ENCODE results near the gene MBIP. TPM values are rescaled to one million over a fixed set of nuclear protein-coding genes. Genes with fewer than 3 reads are reported as not detected.

Gene MBIP
- total and polyA plus RNA-seq, 11 donors = 4.8 to 17.1 (median 9.1) TPM

DNA sequence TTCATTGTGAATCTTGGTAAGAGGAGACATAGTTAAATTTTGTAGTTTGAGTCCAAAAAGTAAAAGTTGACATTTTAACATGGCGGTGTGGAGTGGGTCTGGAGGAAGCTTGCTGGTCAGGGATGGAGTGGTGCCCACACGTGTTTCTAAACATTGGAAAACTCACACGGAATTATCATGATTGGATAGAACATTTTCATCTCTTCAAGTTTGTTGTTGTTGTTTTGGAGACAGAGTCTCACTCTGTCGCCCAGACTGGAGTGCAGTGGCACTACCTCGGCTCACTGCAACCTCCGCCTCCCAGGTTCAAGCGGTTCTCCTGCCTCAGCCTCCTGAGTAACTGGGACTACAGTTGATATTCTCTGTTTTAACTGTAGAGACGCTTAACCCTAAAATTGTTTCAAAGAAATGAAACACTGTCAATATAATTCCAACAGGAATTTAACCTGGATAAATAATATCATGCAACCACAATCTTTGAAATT lies 502 bp upstream of the MBIP start:
- TF ChIP-seq, protein P1, sequence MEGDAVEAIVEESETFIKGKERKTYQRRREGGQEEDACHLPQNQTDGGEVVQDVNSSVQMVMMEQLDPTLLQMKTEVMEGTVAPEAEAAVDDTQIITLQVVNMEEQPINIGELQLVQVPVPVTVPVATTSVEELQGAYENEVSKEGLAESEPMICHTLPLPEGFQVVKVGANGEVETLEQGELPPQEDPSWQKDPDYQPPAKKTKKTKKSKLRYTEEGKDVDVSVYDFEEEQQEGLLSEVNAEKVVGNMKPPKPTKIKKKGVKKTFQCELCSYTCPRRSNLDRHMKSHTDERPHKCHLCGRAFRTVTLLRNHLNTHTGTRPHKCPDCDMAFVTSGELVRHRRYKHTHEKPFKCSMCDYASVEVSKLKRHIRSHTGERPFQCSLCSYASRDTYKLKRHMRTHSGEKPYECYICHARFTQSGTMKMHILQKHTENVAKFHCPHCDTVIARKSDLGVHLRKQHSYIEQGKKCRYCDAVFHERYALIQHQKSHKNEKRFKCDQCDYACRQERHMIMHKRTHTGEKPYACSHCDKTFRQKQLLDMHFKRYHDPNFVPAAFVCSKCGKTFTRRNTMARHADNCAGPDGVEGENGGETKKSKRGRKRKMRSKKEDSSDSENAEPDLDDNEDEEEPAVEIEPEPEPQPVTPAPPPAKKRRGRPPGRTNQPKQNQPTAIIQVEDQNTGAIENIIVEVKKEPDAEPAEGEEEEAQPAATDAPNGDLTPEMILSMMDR (IDR thresholded peaks at IDR 0.05) = no peak
- no peak for TF ChIP-seq POLR2A (IDR thresholded peaks at IDR 0.05)
- Histone ChIP-seq H3K4me1 (peaks cover 0 to 26% (median 17%) of the 10 kb centered on the region in 12 donors), H3K27ac (peak overlapping the region in 8 of 12 donors; percentile 39 to 84 (median 78)), H3K36me3 (no peaks in the 10 kb centered on the region), H3K4me3 (peak overlapping the region; percentile 76 to 93 (median 86)), H3K27me3 (peaks cover 0 to 10% (median 0%) of the 10 kb centered on the region in 9 donors), H3K9me3 (no peaks in the 10 kb centered on the region)
- 69 to 75% (median 71%) methylated on average over 8 of the region's 8 CpGs for WGBS, 4 donors
- intact Hi-C loops (cut with DNase I) = loop anchor here in 1 of 10 donors (5.0 to 10.0 kb wide), 2 partner anchors 61 to 496 kb away; partner anchors contain the start of gene BRMS1L
- ATAC-seq = no peak
- DNase-seq = peak in 1 of 5 donors; percentile 7

DNA sequence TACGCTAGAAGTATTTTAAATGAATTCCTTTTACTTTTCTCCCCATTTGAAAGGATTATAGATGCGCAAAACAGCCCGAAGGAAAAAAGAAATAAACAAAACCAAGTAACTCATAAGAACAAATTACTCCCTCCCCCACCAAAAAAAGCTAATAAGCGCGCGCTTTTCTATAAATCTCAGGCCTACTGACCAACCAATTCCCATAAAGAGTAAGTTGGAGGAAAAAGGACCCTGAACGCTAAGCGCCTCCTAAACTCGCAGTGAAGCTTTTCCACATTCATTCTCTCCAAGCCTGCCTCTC lies 588 bp downstream of the MBIP start:
- WGBS, 4 donors = 1% methylated on average over 9 of the region's 9 CpGs
- peak overlapping the region; percentile 34 to 84 (median 70) for H3K27ac ChIP-seq
- peaks cover 0 to 26% (median 17%) of the 10 kb centered on the region in 12 donors for H3K4me1 ChIP-seq
- no peaks in the 10 kb centered on the region for H3K36me3 ChIP-seq
- no peaks in the 10 kb centered on the region for H3K9me3 ChIP-seq
- ATAC-seq = no peak
- H3K27me3 ChIP-seq = peaks cover 0 to 9% (median 0%) of the 10 kb centered on the region in 9 donors
- DNase-seq = no peak
- no peak for TF ChIP-seq POLR2A (IDR thresholded peaks at IDR 0.05)
- TF ChIP-seq, protein P1 (IDR thresholded peaks at IDR 0.05) = no peak
- intact Hi-C loops (cut with DNase I) = loop anchor here in 1 of 10 donors (5.0 to 10.0 kb wide), 2 partner anchors 62 to 495 kb away; partner anchors contain the start of gene BRMS1L
- peak overlapping the region; percentile 76 to 93 (median 86) for H3K4me3 ChIP-seq

DNA sequence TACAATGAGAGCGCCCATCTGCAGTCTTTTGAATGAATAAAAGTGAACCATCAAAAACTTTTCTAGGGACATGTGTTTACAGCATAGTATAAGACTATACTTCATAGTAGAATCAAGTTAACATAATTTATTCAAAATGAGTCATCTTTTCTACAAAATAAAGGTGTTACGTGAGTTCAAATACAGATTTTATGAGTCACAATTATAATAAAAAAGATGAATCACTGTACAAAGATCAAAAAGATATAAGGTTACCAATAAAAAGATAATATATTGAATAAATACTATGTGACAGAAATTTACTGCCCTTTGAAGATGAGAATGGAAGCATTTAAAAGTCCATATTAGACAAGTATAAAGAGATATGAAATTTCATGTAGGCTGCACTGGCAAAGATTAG lies 2.8 kb downstream of the MBIP start:
- TF ChIP-seq, protein P1 (IDR thresholded peaks at IDR 0.05) = no peak
- TF ChIP-seq POLR2A (IDR thresholded peaks at IDR 0.05) = no peak
- Histone ChIP-seq H3K27me3 (no peaks in the 10 kb centered on the region), H3K36me3 (peaks cover 0 to 19% (median 11%) of the 10 kb centered on the region in 9 donors), H3K4me3 (no peak overlapping the region), H3K27ac (no peak overlapping the region), H3K9me3 (no peaks in the 10 kb centered on the region), H3K4me1 (peaks cover 0 to 26% (median 17%) of the 10 kb centered on the region in 12 donors)
- 93 to 100% (median 95%) methylated on average over 2 of the region's 2 CpGs for WGBS, 4 donors
- ATAC-seq (no peak), DNase-seq (no peak)
- intact Hi-C loops (cut with DNase I) = no loop called here

DNA sequence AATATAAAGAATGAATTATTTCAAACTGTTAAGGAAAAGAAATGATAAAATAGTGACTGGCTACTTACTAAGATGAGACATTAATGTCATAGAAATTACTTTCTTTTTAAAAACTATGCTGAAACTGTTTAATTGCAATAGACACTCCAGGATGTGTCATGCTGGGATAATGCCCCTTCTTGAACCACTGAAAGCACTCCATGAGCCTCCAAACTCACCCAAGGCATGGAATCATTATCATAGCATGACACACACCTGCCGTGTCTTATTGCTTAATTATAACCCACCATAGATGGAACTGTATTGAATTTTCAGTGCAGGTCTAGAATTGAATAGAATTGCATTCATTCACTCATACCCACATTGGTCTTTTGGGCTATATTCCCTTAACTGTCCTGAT lies 4.3 kb downstream of the MBIP start:
- no peak overlapping the region for H3K4me3 ChIP-seq
- no peak overlapping the region for H3K27ac ChIP-seq
- TF ChIP-seq, protein P1 (IDR thresholded peaks at IDR 0.05) = no peak
- TF ChIP-seq POLR2A (IDR thresholded peaks at IDR 0.05) = no peak
- intact Hi-C loops (cut with DNase I) = no loop called here
- DNase-seq (no peak), ATAC-seq (no peak)
- H3K36me3 ChIP-seq = peaks cover 0 to 30% (median 18%) of the 10 kb centered on the region in 9 donors
- no peaks in the 10 kb centered on the region for H3K27me3 ChIP-seq
- H3K4me1 ChIP-seq = peaks cover 0 to 26% (median 17%) of the 10 kb centered on the region in 12 donors
- no peaks in the 10 kb centered on the region for H3K9me3 ChIP-seq
- WGBS, 4 donors = 70 to 87% (median 80%) methylated on average over 1 of the region's 1 CpG

Measured in heart left ventricle (tissue), 16 donors.